HEK293 (cell line): Measurements from ENCODE around the gene CD28.

ENCODE experiments used
- CTCF ChIA-PET: fragments of 350-600 bp; formaldehyde crosslinking; extraction: SDS; loops from one replicate; lab custom pipeline; 2021; ENCODE audit warnings: antibody characterized with exemption; lab: Yijun Ruan, JAX
- POLR2A ChIA-PET: fragments of 300-600 bp; formaldehyde crosslinking; extraction: SDS; loops from one replicate; lab custom pipeline; 2020; ENCODE audit warnings: antibody characterized with exemption, inconsistent platforms; lab: Yijun Ruan, JAX
- H3K27ac ChIP-seq: fragments of 200-500 bp; sonication (Bioruptor generic); 2 replicates; pipeline ENCODE4 v1.5.1; 2014; ENCODE audit warnings: low read depth, low read length, control low read depth, inconsistent platforms; ENCODE audit errors: extremely low read depth
- H3K36me3 ChIP-seq, 2 experiments: fragments of 200-500 bp in 1 of 2; sonication (Bioruptor generic) in 1 of 2; 1 replicate in 1 of 2; 2 replicates in 1 of 2; pipeline ENCODE4 v1.5.1; 2014 to 2017; ENCODE audit warnings: inconsistent platforms in 2 of 2, low read length in 2 of 2; ENCODE audit not compliant: control insufficient read depth in 2 of 2, insufficient read depth in 1 of 2
- H3K4me1 ChIP-seq: fragments of 200-500 bp; sonication (Bioruptor generic); 2 replicates; pipeline ENCODE4 v1.5.1; 2014; ENCODE audit warnings: mild to moderate bottlenecking, low read length, inconsistent platforms; ENCODE audit not compliant: control insufficient read depth, insufficient read depth
- H3K4me3 ChIP-seq: 2 replicates; pipeline ENCODE4 v1.5.1; 2011; ENCODE audit warnings: low read depth, mild to moderate bottlenecking, control low read depth, low read length, moderate library complexity
- H3K9me3 ChIP-seq: fragments of 200-500 bp; sonication (Bioruptor generic); 2 replicates; pipeline ENCODE4 v1.5.1; 2014; ENCODE audit warnings: low read depth, low read length, inconsistent platforms; ENCODE audit not compliant: control insufficient read depth, insufficient read depth
- GLIS2 ChIP-seq: fragments of 450-650 bp; formaldehyde crosslinking; IDR thresholded peaks from 2 replicates; pipeline ENCODE4 v1.5.1; 2016; ENCODE audit warnings: missing biosample characterization, missing genetic modification characterization
- HOXA7 ChIP-seq: sonication (generic); formaldehyde crosslinking; IDR thresholded peaks from 2 replicates; pipeline ENCODE4 v1.8.1; 2022; ENCODE audit warnings: missing genetic modification reagents, borderline replicate concordance
- HOXC10 ChIP-seq: sonication (generic); formaldehyde crosslinking; IDR thresholded peaks from 2 replicates; pipeline ENCODE4 v1.8.1; 2023; ENCODE audit warnings: mild to moderate bottlenecking, missing genetic modification reagents
- REST ChIP-seq: fragments of 450-650 bp; formaldehyde crosslinking; IDR thresholded peaks from 2 replicates; pipeline ENCODE4 v1.5.1; 2016; ENCODE audit warnings: missing biosample characterization, missing genetic modification characterization
- SETDB1 ChIP-seq: IDR thresholded peaks from one replicate; pipeline ENCODE4 v1.6.1; 2017; ENCODE audit warnings: mild to moderate bottlenecking, low read length, moderate library complexity, mixed read lengths; ENCODE audit not compliant: insufficient read length
- TRIM28 ChIP-seq: IDR thresholded peaks from 2 replicates; pipeline ENCODE4 v1.6.1; 2011; ENCODE audit warnings: low read length, control low read depth, borderline replicate concordance
- ZBTB8A ChIP-seq: fragments of 450-650 bp; formaldehyde crosslinking; IDR thresholded peaks from 2 replicates; pipeline ENCODE4 v1.5.1; 2016; ENCODE audit warnings: missing biosample characterization, missing genetic modification characterization
- ZFP37 ChIP-seq: fragments of 450-650 bp; formaldehyde crosslinking; IDR thresholded peaks from 2 replicates; pipeline ENCODE4 v1.5.1; 2016; ENCODE audit warnings: missing biosample characterization, missing genetic modification characterization
- ZNF133 ChIP-seq: fragments of 450-650 bp; formaldehyde crosslinking; IDR thresholded peaks from 2 replicates; pipeline ENCODE4 v1.5.1; 2016; ENCODE audit warnings: missing biosample characterization, missing genetic modification characterization
- ZNF19 ChIP-seq: fragments of 450-650 bp; formaldehyde crosslinking; IDR thresholded peaks from 2 replicates; pipeline ENCODE4; 2016; ENCODE audit warnings: missing biosample characterization, missing genetic modification characterization, low read depth
- ZNF223 ChIP-seq: fragments of 450-650 bp; formaldehyde crosslinking; IDR thresholded peaks from 2 replicates; pipeline ENCODE4 v1.5.1; 2016; ENCODE audit warnings: missing biosample characterization, missing genetic modification characterization
- ZNF302 ChIP-seq: fragments of 450-650 bp; formaldehyde crosslinking; IDR thresholded peaks from 2 replicates; pipeline ENCODE4 v1.5.1; 2016; ENCODE audit warnings: missing biosample characterization, missing genetic modification characterization, low read depth
- ZNF394 ChIP-seq: fragments of 450-650 bp; formaldehyde crosslinking; IDR thresholded peaks from 2 replicates; pipeline ENCODE4 v1.5.1; 2016; ENCODE audit warnings: missing biosample characterization, missing genetic modification characterization, mild to moderate bottlenecking, moderate library complexity, borderline replicate concordance
- ZNF423 ChIP-seq: fragments of 450-650 bp; formaldehyde crosslinking; IDR thresholded peaks from 2 replicates; pipeline ENCODE4 v1.5.1; 2016; ENCODE audit warnings: missing biosample characterization, missing genetic modification characterization
- ZNF513 ChIP-seq: fragments of 450-650 bp; IDR thresholded peaks from 2 replicates; pipeline ENCODE4 v1.5.1; 2018; ENCODE audit warnings: missing biosample characterization, missing genetic modification characterization
- ZNF514 ChIP-seq: fragments of 450-650 bp; formaldehyde crosslinking; IDR thresholded peaks from 2 replicates; pipeline ENCODE4 v1.5.1; 2016; ENCODE audit warnings: missing biosample characterization, missing genetic modification characterization
- ZNF600 ChIP-seq: fragments of 450-650 bp; formaldehyde crosslinking; IDR thresholded peaks from 2 replicates; pipeline ENCODE4 v1.5.1; 2016; ENCODE audit warnings: missing biosample characterization, missing genetic modification characterization
- ZNF610 ChIP-seq: fragments of 450-650 bp; formaldehyde crosslinking; IDR thresholded peaks from 2 replicates; pipeline ENCODE4 v1.5.1; 2016; ENCODE audit warnings: missing biosample characterization, missing genetic modification characterization, borderline replicate concordance
- ZNF658 ChIP-seq: fragments of 450-650 bp; formaldehyde crosslinking; IDR thresholded peaks from 2 replicates; pipeline ENCODE4; 2016; ENCODE audit warnings: missing biosample characterization, missing genetic modification characterization
- ZNF76 ChIP-seq: fragments of 450-650 bp; formaldehyde crosslinking; IDR thresholded peaks from 2 replicates; pipeline ENCODE4; 2016; ENCODE audit warnings: low read depth, missing biosample characterization, missing genetic modification characterization, borderline replicate concordance
- TF ChIP-seq, protein P1 (sequence below): fragments of 450-650 bp; formaldehyde crosslinking; IDR thresholded peaks from 2 replicates; pipeline ENCODE4 v1.5.1; 2016; ENCODE audit warnings: missing biosample characterization, missing genetic modification characterization, borderline replicate concordance
- TF ChIP-seq, protein P2 (sequence below): fragments of 450-650 bp; formaldehyde crosslinking; IDR thresholded peaks from 2 replicates; pipeline ENCODE4 v1.5.1; 2017; ENCODE audit warnings: missing biosample characterization, missing genetic modification characterization
- TF ChIP-seq, protein P3 (sequence below): fragments of 450-650 bp; formaldehyde crosslinking; IDR thresholded peaks from 2 replicates; pipeline ENCODE4 v1.5.1; 2017; ENCODE audit warnings: missing biosample characterization, missing genetic modification characterization

Gene CD28

DNA sequence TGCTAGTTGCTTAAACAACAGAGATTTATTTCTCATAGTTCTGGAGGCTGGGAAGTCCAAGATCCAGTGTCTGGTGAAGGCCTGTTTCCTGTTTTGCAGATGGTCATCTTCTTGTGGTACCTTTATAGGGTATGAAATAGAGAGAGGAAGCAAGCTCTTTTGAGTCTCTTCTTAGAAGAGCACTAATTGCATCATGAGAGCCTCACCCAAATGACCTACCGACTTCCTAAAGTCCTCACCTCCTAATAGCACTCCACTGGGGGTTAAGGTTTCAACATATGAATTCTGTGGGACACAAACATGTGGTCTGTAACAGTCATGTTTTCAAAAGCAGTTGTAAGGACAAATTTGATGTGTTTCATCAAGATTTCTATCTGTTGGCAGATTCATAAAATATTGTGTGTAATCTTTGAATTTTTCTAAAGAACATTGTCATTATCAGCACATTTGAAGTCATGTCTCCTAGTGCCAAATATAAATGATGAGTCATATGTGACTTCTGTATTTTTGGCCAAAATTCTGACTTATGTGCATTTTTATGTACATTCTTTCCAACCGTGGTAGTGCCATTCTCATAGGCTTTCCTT is 45.3 kb downstream of the CD28 start:
- POLR2A ChIA-PET, result no interaction called here
- H3K36me3 ChIP-seq, result no peaks in the 10 kb centered on the region
- TF ChIP-seq ZNF76 (tag by site-specific recombination), result no peak
- no peak for TF ChIP-seq ZNF514 (tag by site-specific recombination)
- no peak for TF ChIP-seq ZNF19 (tag by site-specific recombination)
- TF ChIP-seq ZNF513, result no peak
- no peak for TF ChIP-seq ZNF658 (tag by site-specific recombination)
- no peak for TF ChIP-seq ZBTB8A (tag by site-specific recombination)
- TF ChIP-seq ZNF223 (tag by site-specific recombination), result no peak
- no peak for TF ChIP-seq HOXC10 (CRISPR knock-in tag)
- TF ChIP-seq, protein P1, sequence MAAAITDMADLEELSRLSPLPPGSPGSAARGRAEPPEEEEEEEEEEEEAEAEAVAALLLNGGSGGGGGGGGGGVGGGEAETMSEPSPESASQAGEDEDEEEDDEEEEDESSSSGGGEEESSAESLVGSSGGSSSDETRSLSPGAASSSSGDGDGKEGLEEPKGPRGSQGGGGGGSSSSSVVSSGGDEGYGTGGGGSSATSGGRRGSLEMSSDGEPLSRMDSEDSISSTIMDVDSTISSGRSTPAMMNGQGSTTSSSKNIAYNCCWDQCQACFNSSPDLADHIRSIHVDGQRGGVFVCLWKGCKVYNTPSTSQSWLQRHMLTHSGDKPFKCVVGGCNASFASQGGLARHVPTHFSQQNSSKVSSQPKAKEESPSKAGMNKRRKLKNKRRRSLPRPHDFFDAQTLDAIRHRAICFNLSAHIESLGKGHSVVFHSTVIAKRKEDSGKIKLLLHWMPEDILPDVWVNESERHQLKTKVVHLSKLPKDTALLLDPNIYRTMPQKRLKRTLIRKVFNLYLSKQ (tag by site-specific recombination), result no peak
- no peak for TF ChIP-seq ZNF302
- no peak for TF ChIP-seq ZNF394 (tag by site-specific recombination)
- TF ChIP-seq, protein P2, sequence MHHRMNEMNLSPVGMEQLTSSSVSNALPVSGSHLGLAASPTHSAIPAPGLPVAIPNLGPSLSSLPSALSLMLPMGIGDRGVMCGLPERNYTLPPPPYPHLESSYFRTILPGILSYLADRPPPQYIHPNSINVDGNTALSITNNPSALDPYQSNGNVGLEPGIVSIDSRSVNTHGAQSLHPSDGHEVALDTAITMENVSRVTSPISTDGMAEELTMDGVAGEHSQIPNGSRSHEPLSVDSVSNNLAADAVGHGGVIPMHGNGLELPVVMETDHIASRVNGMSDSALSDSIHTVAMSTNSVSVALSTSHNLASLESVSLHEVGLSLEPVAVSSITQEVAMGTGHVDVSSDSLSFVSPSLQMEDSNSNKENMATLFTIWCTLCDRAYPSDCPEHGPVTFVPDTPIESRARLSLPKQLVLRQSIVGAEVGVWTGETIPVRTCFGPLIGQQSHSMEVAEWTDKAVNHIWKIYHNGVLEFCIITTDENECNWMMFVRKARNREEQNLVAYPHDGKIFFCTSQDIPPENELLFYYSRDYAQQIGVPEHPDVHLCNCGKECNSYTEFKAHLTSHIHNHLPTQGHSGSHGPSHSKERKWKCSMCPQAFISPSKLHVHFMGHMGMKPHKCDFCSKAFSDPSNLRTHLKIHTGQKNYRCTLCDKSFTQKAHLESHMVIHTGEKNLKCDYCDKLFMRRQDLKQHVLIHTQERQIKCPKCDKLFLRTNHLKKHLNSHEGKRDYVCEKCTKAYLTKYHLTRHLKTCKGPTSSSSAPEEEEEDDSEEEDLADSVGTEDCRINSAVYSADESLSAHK (tag by site-specific recombination), result no peak
- no peak for TF ChIP-seq ZNF600
- TF ChIP-seq ZNF133 (tag by site-specific recombination), result no peak
- TF ChIP-seq ZNF423, result no peak
- no peak for TF ChIP-seq ZNF610
- no peak for TF ChIP-seq HOXA7 (CRISPR knock-in tag)
- TF ChIP-seq, protein P3, sequence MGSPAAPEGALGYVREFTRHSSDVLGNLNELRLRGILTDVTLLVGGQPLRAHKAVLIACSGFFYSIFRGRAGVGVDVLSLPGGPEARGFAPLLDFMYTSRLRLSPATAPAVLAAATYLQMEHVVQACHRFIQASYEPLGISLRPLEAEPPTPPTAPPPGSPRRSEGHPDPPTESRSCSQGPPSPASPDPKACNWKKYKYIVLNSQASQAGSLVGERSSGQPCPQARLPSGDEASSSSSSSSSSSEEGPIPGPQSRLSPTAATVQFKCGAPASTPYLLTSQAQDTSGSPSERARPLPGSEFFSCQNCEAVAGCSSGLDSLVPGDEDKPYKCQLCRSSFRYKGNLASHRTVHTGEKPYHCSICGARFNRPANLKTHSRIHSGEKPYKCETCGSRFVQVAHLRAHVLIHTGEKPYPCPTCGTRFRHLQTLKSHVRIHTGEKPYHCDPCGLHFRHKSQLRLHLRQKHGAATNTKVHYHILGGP (tag by site-specific recombination), result no peak
- no peak for TF ChIP-seq GLIS2
- H3K4me3 ChIP-seq, result no peak overlapping the region
- no peak overlapping the region for H3K27ac ChIP-seq
- CTCF ChIA-PET, result interaction anchor here (1.2 kb wide), 1 partner anchor 31 kb away, joined by 3 read pairs; no protein-coding TSS in a partner anchor
- no peaks in the 10 kb centered on the region; the same call in 1 of the 2 replicates for H3K9me3 ChIP-seq
- H3K4me1 ChIP-seq, result no peaks in the 10 kb centered on the region

- Histone ChIP-seq H3K4me1 (no peaks in the 10 kb centered on the region), H3K36me3 (no peaks in the 10 kb centered on the region), H3K4me3 (no peak overlapping the region), H3K9me3 (no peaks in the 10 kb centered on the region; the same call in 1 of the 2 replicates), H3K27ac (no peak overlapping the region)
- ChIA-PET POLR2A (no interaction called here), CTCF (no interaction called here)
- TF ChIP-seq SETDB1, result peak; percentile 36
- no peak for TF ChIP-seq ZFP37
- 0 out of 2 replicates have a peak, but pooled peaks have one; percentile 23 for TF ChIP-seq TRIM28
- TF ChIP-seq REST (tag by site-specific recombination), result no peak
Observed at GRCh38 chr2:203756161-203756560, 49.7 kb downstream of the CD28 start.
